CD8-positive, alpha-beta memory T cell (primary cell): ENCODE results near the gene APOA1. TPM values are rescaled to one million over a fixed set of nuclear protein-coding genes. Genes with fewer than 3 reads are reported as not detected.
"Not testable (repeated sequence)": the region's sequence is repeated elsewhere in the genome, so short reads cannot be mapped to it uniquely, and the experiment has no call there.

Experiments used
- CTCF ChIA-PET: fragments of 350-600 bp; sonication (Branson Sonifier 250); formaldehyde crosslinking; loops from one replicate; lab custom pipeline; 2021; ENCODE audit warnings: antibody characterized with exemption; lab: Charles Lee
- POLR2A ChIA-PET: fragments of 350-600 bp; sonication (Branson Sonifier 250); formaldehyde crosslinking; loops from one replicate; lab custom pipeline; 2021; ENCODE audit warnings: antibody characterized with exemption; lab: Charles Lee
- DNase-seq, 5 donors: peaks; one replicate each; pipeline versions ENCODE4 v3.0.0 to v3.0.0-alpha.2; 2020 to 2022; ENCODE audit warnings: mixed read lengths in 1 of 5
- H3K27ac ChIP-seq: one replicate; pipeline ENCODE4 v1.7.0; 2013; ENCODE audit warnings: low read depth, mild to moderate bottlenecking, low read length, moderate library complexity
- H3K27me3 ChIP-seq: 2 replicates; pipeline ENCODE4 v1.7.0; 2013; ENCODE audit warnings: low read length, mild to moderate bottlenecking; ENCODE audit not compliant: insufficient read depth, poor library complexity, severe bottlenecking
- H3K36me3 ChIP-seq: 2 replicates; pipeline ENCODE4 v1.7.0; 2013; ENCODE audit warnings: mild to moderate bottlenecking, low read length, moderate library complexity; ENCODE audit not compliant: insufficient read depth
- H3K4me1 ChIP-seq: 2 replicates; pipeline ENCODE4 v1.7.0; 2013; ENCODE audit warnings: mild to moderate bottlenecking, low read length, moderate library complexity; ENCODE audit not compliant: insufficient read depth
- H3K4me3 ChIP-seq: 2 replicates; pipeline ENCODE4 v1.7.0; 2013; ENCODE audit warnings: mild to moderate bottlenecking, low read length
- H3K9me3 ChIP-seq: 2 replicates; pipeline ENCODE4 v1.7.0; 2013; ENCODE audit warnings: mild to moderate bottlenecking, low read length
- H3K27ac Mint-ChIP-seq, 8 donors: one replicate each; pipeline ENCODE4 v1.8.0; 2020 to 2021; ENCODE audit warnings: mixed read lengths in 8 of 8, mild to moderate bottlenecking in 6 of 8, inconsistent platforms in 3 of 8, moderate library complexity in 3 of 8
- H3K27me3 Mint-ChIP-seq, 2 donors: one replicate each; pipeline ENCODE4 v1.8.0; 2020 to 2021; ENCODE audit warnings: mixed read lengths in 2 of 2, mild to moderate bottlenecking in 1 of 2, moderate library complexity in 1 of 2
- H3K36me3 Mint-ChIP-seq, 3 donors: one replicate each; pipeline ENCODE4 v1.8.0; 2020 to 2021; ENCODE audit warnings: mixed read lengths in 3 of 3, inconsistent platforms in 1 of 3, mild to moderate bottlenecking in 1 of 3
- H3K4me1 Mint-ChIP-seq, 3 donors: one replicate each; pipeline ENCODE4 v1.8.0; 2020 to 2021; ENCODE audit warnings: mixed read lengths in 3 of 3, inconsistent platforms in 1 of 3, mild to moderate bottlenecking in 1 of 3
- H3K4me3 Mint-ChIP-seq, 7 donors: one replicate each; pipeline ENCODE4 v1.8.0; 2020 to 2021; ENCODE audit warnings: mixed read lengths in 7 of 7, mild to moderate bottlenecking in 6 of 7, moderate library complexity in 4 of 7, inconsistent platforms in 2 of 7
- H3K9me3 Mint-ChIP-seq, 5 donors: one replicate each; pipeline ENCODE4 v1.8.0; 2020 to 2022; ENCODE audit warnings: mixed read lengths in 5 of 5, mild to moderate bottlenecking in 3 of 5, moderate library complexity in 2 of 5, inconsistent platforms in 1 of 5
- polyA plus RNA-seq: library from polyadenylated mRNA; unstranded; fragments of 300-500 nt; fragmentation: Illumina TruSeq; gene quantifications from one replicate; pipeline ENCODE4 v1.2.3, GENCODE V29; 2021
- total RNA-seq, 2 experiments: library from RNA; stranded (reverse); gene quantifications; one replicate each; pipeline ENCODE4 v1.2.3, GENCODE V29; 2021

The APOA1 gene
- total and polyA plus RNA-seq, 3 experiments from 2014 or later, result 0.33 to 0.48 TPM; not detected in 1

- no peak for DNase-seq
- no peak overlapping the region for H3K4me3 Mint-ChIP-seq
- Histone ChIP-seq H3K36me3 (no peaks in the 10 kb centered on the region), H3K4me3 (no peak overlapping the region), H3K27me3 (no peaks in the 10 kb centered on the region), H3K9me3 (no peaks in the 10 kb centered on the region), H3K27ac (no peak overlapping the region), H3K4me1 (no peaks in the 10 kb centered on the region)
- ChIA-PET POLR2A (interaction anchor here (0.6 kb wide), 1 partner anchor 115 kb away, joined by 13 read pairs; no protein-coding TSS in a partner anchor), CTCF (interaction anchor here (0.7 to 1.8 kb wide), 2 partner anchors 20 to 25 kb away, joined by 4 read pairs; partner anchors contain the start of gene APOA5)
- peaks cover 1 to 11% of the 10 kb centered on the region in 2 donors for H3K27me3 Mint-ChIP-seq
- no peak overlapping the region for H3K27ac Mint-ChIP-seq
- H3K36me3 Mint-ChIP-seq, result no peaks in the 10 kb centered on the region
- H3K9me3 Mint-ChIP-seq, result no peaks in the 10 kb centered on the region
- no peaks in the 10 kb centered on the region for H3K4me1 Mint-ChIP-seq
Observed at GRCh38 chr11:116811194-116811593, 26.2 kb downstream of the APOA1 start.

- Histone ChIP-seq H3K4me3 (no peak overlapping the region), H3K27ac (no peak overlapping the region), H3K36me3 (no peaks in the 10 kb centered on the region), H3K27me3 (no peaks in the 10 kb centered on the region), H3K4me1 (no peaks in the 10 kb centered on the region), H3K9me3 (no peaks in the 10 kb centered on the region)
- Mint-ChIP-seq H3K4me3 (no peak overlapping the region), H3K27me3 (peaks cover 1 to 14% of the 10 kb centered on the region in 2 donors), H3K36me3 (no peaks in the 10 kb centered on the region), H3K9me3 (no peaks in the 10 kb centered on the region), H3K4me1 (no peaks in the 10 kb centered on the region), H3K27ac (peak overlapping the region in 1 of 8 donors; percentile 2)
- CTCF ChIA-PET, result no interaction called here
- POLR2A ChIA-PET, result no interaction called here
- no peak for DNase-seq
Observed at GRCh38 chr11:116808262-116809175, 28.9 kb downstream of the APOA1 start.

- peaks cover 1 to 16% of the 10 kb centered on the region in 2 donors for H3K27me3 Mint-ChIP-seq
- no peak for DNase-seq
- Histone ChIP-seq H3K36me3 (no peaks in the 10 kb centered on the region), H3K27ac (no peak overlapping the region), H3K4me3 (no peak overlapping the region), H3K4me1 (no peaks in the 10 kb centered on the region), H3K27me3 (no peaks in the 10 kb centered on the region), H3K9me3 (no peaks in the 10 kb centered on the region)
- no peaks in the 10 kb centered on the region for H3K4me1 Mint-ChIP-seq
- no peaks in the 10 kb centered on the region for H3K36me3 Mint-ChIP-seq
- ChIA-PET POLR2A (no interaction called here), CTCF (no interaction called here)
- no peak overlapping the region for H3K4me3 Mint-ChIP-seq
- no peaks in the 10 kb centered on the region for H3K9me3 Mint-ChIP-seq
- peak overlapping the region in 2 of 8 donors; percentile 58 to 74 for H3K27ac Mint-ChIP-seq
Observed at GRCh38 chr11:116807601-116808261, 29.7 kb downstream of the APOA1 start.

GRCh38 chr11:116804001-116804400 is 33.4 kb downstream of the APOA1 start:
- peaks cover 0 to 1% (median 0%) of the 10 kb centered on the region in 3 donors for H3K36me3 Mint-ChIP-seq
- no peak overlapping the region for H3K4me3 Mint-ChIP-seq
- Histone ChIP-seq H3K27me3 (no peaks in the 10 kb centered on the region), H3K36me3 (no peaks in the 10 kb centered on the region), H3K27ac (no peak overlapping the region), H3K4me1 (no peaks in the 10 kb centered on the region), H3K9me3 (no peaks in the 10 kb centered on the region), H3K4me3 (no peak overlapping the region)
- H3K4me1 Mint-ChIP-seq, result no peaks in the 10 kb centered on the region
- no peaks in the 10 kb centered on the region for H3K9me3 Mint-ChIP-seq
- DNase-seq, result no peak
- H3K27me3 Mint-ChIP-seq, result peaks cover 3 to 40% of the 10 kb centered on the region in 2 donors
- ChIA-PET POLR2A (no interaction called here), CTCF (interaction anchor here (1.2 to 1.7 kb wide), 2 partner anchors 13 to 32 kb away, joined by 3 to 4 read pairs; partner anchors contain the start of gene APOA5)
- H3K27ac Mint-ChIP-seq, result peak overlapping the region in 1 of 8 donors; percentile 14

- CTCF ChIA-PET, H3K4me3 Mint-ChIP-seq, H3K9me3 Mint-ChIP-seq, H3K27ac Mint-ChIP-seq, H3K4me3 ChIP-seq, DNase-seq, H3K9me3 ChIP-seq, H3K27me3 ChIP-seq, H3K4me1 ChIP-seq, H3K36me3 Mint-ChIP-seq, POLR2A ChIA-PET, H3K27ac ChIP-seq, H3K36me3 ChIP-seq, H3K4me1 Mint-ChIP-seq: not testable (repeated sequence)
- H3K27me3 Mint-ChIP-seq, result peaks cover 3 to 35% of the 10 kb centered on the region in 2 donors
Observed at GRCh38 chr11:116801662-116802061, 35.8 kb downstream of the APOA1 start.

GRCh38 chr11:116800610-116801009 is 36.8 kb downstream of the APOA1 start:
- no peak overlapping the region for H3K27ac Mint-ChIP-seq
- Histone ChIP-seq H3K4me3 (no peak overlapping the region), H3K27me3 (no peaks in the 10 kb centered on the region), H3K9me3 (no peaks in the 10 kb centered on the region), H3K27ac (no peak overlapping the region), H3K36me3 (no peaks in the 10 kb centered on the region), H3K4me1 (no peaks in the 10 kb centered on the region)
- peaks cover 3 to 35% of the 10 kb centered on the region in 2 donors for H3K27me3 Mint-ChIP-seq
- H3K36me3 Mint-ChIP-seq, result peaks cover 0 to 1% (median 0%) of the 10 kb centered on the region in 3 donors
- CTCF ChIA-PET, result interaction anchor here (1.8 to 2.0 kb wide), 2 partner anchors 9 to 35 kb away, joined by 5 to 7 read pairs; partner anchors contain the start of gene APOA5
- POLR2A ChIA-PET, result no interaction called here
- no peak overlapping the region for H3K4me3 Mint-ChIP-seq
- DNase-seq, result no peak
- H3K9me3 Mint-ChIP-seq, result no peaks in the 10 kb centered on the region
- H3K4me1 Mint-ChIP-seq, result no peaks in the 10 kb centered on the region

- Histone ChIP-seq H3K4me1 (no peaks in the 10 kb centered on the region), H3K9me3 (no peaks in the 10 kb centered on the region), H3K27me3 (no peaks in the 10 kb centered on the region), H3K4me3 (no peak overlapping the region), H3K27ac (no peak overlapping the region), H3K36me3 (no peaks in the 10 kb centered on the region)
- ChIA-PET CTCF (no interaction called here), POLR2A (interaction anchor here (0.7 kb wide), 1 partner anchor 42 kb away, joined by 3 read pairs; no protein-coding TSS in a partner anchor)
- H3K4me1 Mint-ChIP-seq, result no peaks in the 10 kb centered on the region
- DNase-seq, result no peak
- H3K27me3 Mint-ChIP-seq, result peaks cover 4 to 32% of the 10 kb centered on the region in 2 donors
- H3K4me3 Mint-ChIP-seq, result no peak overlapping the region
- no peak overlapping the region for H3K27ac Mint-ChIP-seq
- no peaks in the 10 kb centered on the region for H3K9me3 Mint-ChIP-seq
- peaks cover 0 to 1% (median 0%) of the 10 kb centered on the region in 3 donors for H3K36me3 Mint-ChIP-seq
Observed at GRCh38 chr11:116798368-116798767, 39.1 kb downstream of the APOA1 start.
